BLaER1 treated with 17β-estradiol and CSF1 and Interleukin-3, amounts not matched to agents 10 nM and 100 nM (cell line): ENCODE data around the gene PTPRN2.
"Not testable (repeated sequence)": the region's sequence is repeated elsewhere in the genome, so short reads cannot be mapped to it uniquely, and the experiment has no call there.

ENCODE experiments used
- H3K27ac ChIP-seq, 11 experiments: shearing (Covaris generic); formaldehyde crosslinking; 2 replicates each; pipeline ENCODE4 v1.8.1; 2022
- H3K27me3 ChIP-seq, 11 experiments: shearing (Covaris generic); formaldehyde crosslinking; 2 replicates each; pipeline ENCODE4 v1.8.1; 2022
- H3K36me3 ChIP-seq, 11 experiments: shearing (Covaris generic); formaldehyde crosslinking; 2 replicates each; pipeline ENCODE4 v1.8.1; 2022
- H3K4me1 ChIP-seq, 10 experiments: shearing (Covaris generic); formaldehyde crosslinking; 2 replicates each; pipeline ENCODE4 v1.8.1; 2022
- H3K4me2 ChIP-seq, 11 experiments: shearing (Covaris generic); formaldehyde crosslinking; 2 replicates each; pipeline ENCODE4 v1.8.1; 2022
- H3K4me3 ChIP-seq, 10 experiments: shearing (Covaris generic); formaldehyde crosslinking; 2 replicates each; pipeline ENCODE4 v1.8.1; 2022
- H3K9ac ChIP-seq, 11 experiments: shearing (Covaris generic); formaldehyde crosslinking; 2 replicates each; pipeline ENCODE4 v1.8.1; 2022
- H3K9me3 ChIP-seq, 11 experiments: shearing (Covaris generic); formaldehyde crosslinking; replicated peaks in 1 of 11; 2 replicates each; pipeline ENCODE4 v1.8.1; 2022
- H4K20me1 ChIP-seq, 11 experiments: shearing (Covaris generic); formaldehyde crosslinking; 2 replicates each; pipeline ENCODE4 v1.8.1; 2022
- Cebpa-rat ChIP-seq, 11 experiments: shearing (Covaris generic); IDR thresholded peaks; 2 replicates each; pipeline ENCODE4 v1.8.1; 2022

PTPRN2 gene

GRCh38 chr7:157896774-157897555 lies 690.7 kb downstream of the PTPRN2 start:
- H3K36me3 ChIP-seq: no peaks in the 10 kb centered on the region
- no peak overlapping the region for H3K4me2 ChIP-seq
- no peaks in the 10 kb centered on the region for H3K27me3 ChIP-seq
- H4K20me1 ChIP-seq: 0 out of 22 replicates have a peak, but pooled peaks cover 0 to 3% (median 0%) of the 10 kb centered on the region in 11 experiments
- H3K27ac ChIP-seq: no peak overlapping the region
- no peak overlapping the region for H3K4me3 ChIP-seq
- no peak for TF ChIP-seq Cebpa-rat (IDR thresholded peaks at IDR 0.05)
- H3K9me3 ChIP-seq: no peaks in the 10 kb centered on the region
- no peak overlapping the region for H3K9ac ChIP-seq
- H3K4me1 ChIP-seq: peaks cover 0 to 21% (median 6%) of the 10 kb centered on the region in 10 experiments; a peak in 13 of 20 replicates

GRCh38 chr7:157896376-157896675 lies 691.3 kb downstream of the PTPRN2 start:
- H4K20me1 ChIP-seq, H3K9ac ChIP-seq, H3K9me3 ChIP-seq, H3K36me3 ChIP-seq, H3K4me3 ChIP-seq, H3K27ac ChIP-seq, H3K4me2 ChIP-seq, H3K27me3 ChIP-seq: not testable (repeated sequence)
- peaks cover 0 to 28% (median 12%) of the 10 kb centered on the region in 10 experiments; a peak in 15 of 20 replicates for H3K4me1 ChIP-seq

- H3K36me3 ChIP-seq: no peaks in the 10 kb centered on the region
- 0 out of 22 replicates have a peak, but pooled peaks cover 0 to 3% (median 0%) of the 10 kb centered on the region in 11 experiments for H4K20me1 ChIP-seq
- TF ChIP-seq Cebpa-rat (IDR thresholded peaks at IDR 0.05): no peak
- H3K9me3 ChIP-seq: no peaks in the 10 kb centered on the region
- H3K27me3 ChIP-seq: no peaks in the 10 kb centered on the region
- H3K27ac ChIP-seq: no peak overlapping the region
- no peak overlapping the region for H3K4me2 ChIP-seq
- no peak overlapping the region for H3K4me3 ChIP-seq
- H3K9ac ChIP-seq: no peak overlapping the region
- peaks cover 3 to 34% (median 17%) of the 10 kb centered on the region in 10 experiments for H3K4me1 ChIP-seq
Observed at GRCh38 chr7:157895520-157896375, 691.9 kb downstream of the PTPRN2 start.

- not testable (repeated sequence) for H3K9me3 ChIP-seq, H3K4me3 ChIP-seq, H3K9ac ChIP-seq, H4K20me1 ChIP-seq, H3K27ac ChIP-seq, H3K36me3 ChIP-seq, H3K27me3 ChIP-seq
- Histone ChIP-seq H3K4me2 (peak overlapping the region in 7 of 11 experiments; percentile 18 to 56 (median 47); a peak in 12 of 22 replicates), H3K4me1 (peaks cover 5 to 40% (median 24%) of the 10 kb centered on the region in 10 experiments)
Observed at GRCh38 chr7:157895098-157895497, 692.5 kb downstream of the PTPRN2 start.

GRCh38 chr7:157893535-157894044 lies 694.0 kb downstream of the PTPRN2 start:
- Histone ChIP-seq H3K4me2 (no peak overlapping the region), H3K4me1 (peaks cover 13 to 54% (median 37%) of the 10 kb centered on the region in 10 experiments), H3K9ac (no peak overlapping the region), H3K27ac (no peak overlapping the region), H3K36me3 (no peaks in the 10 kb centered on the region), H3K9me3 (no peaks in the 10 kb centered on the region), H3K4me3 (no peak overlapping the region), H3K27me3 (no peaks in the 10 kb centered on the region), H4K20me1 (no peaks in the 10 kb centered on the region)
- no peak for TF ChIP-seq Cebpa-rat (IDR thresholded peaks at IDR 0.05)

GRCh38 chr7:157892751-157893523 lies 694.7 kb downstream of the PTPRN2 start:
- Histone ChIP-seq H3K27ac (no peak overlapping the region), H3K4me2 (no peak overlapping the region), H3K4me1 (peaks cover 13 to 54% (median 37%) of the 10 kb centered on the region in 10 experiments), H3K36me3 (no peaks in the 10 kb centered on the region), H3K4me3 (no peak overlapping the region), H3K27me3 (no peaks in the 10 kb centered on the region), H4K20me1 (no peaks in the 10 kb centered on the region), H3K9me3 (no peaks in the 10 kb centered on the region), H3K9ac (no peak overlapping the region)
- no peak for TF ChIP-seq Cebpa-rat (IDR thresholded peaks at IDR 0.05)

- Histone ChIP-seq H4K20me1 (no peaks in the 10 kb centered on the region), H3K9me3 (no peaks in the 10 kb centered on the region), H3K36me3 (no peaks in the 10 kb centered on the region), H3K9ac (no peak overlapping the region), H3K27ac (no peak overlapping the region), H3K4me2 (peak overlapping the region; percentile 42 to 82 (median 76)), H3K27me3 (no peaks in the 10 kb centered on the region), H3K4me1 (peaks cover 13 to 56% (median 37%) of the 10 kb centered on the region in 10 experiments), H3K4me3 (no peak overlapping the region)
- no peak for TF ChIP-seq Cebpa-rat (IDR thresholded peaks at IDR 0.05)
Observed at GRCh38 chr7:157890921-157891401, 696.7 kb downstream of the PTPRN2 start.

GRCh38 chr7:157889480-157889879 lies 698.1 kb downstream of the PTPRN2 start:
- Histone ChIP-seq H3K27ac (no peak overlapping the region), H4K20me1 (no peaks in the 10 kb centered on the region), H3K27me3 (no peaks in the 10 kb centered on the region), H3K9me3 (peaks cover 2 to 9% (median 5%) of the 10 kb centered on the region in 11 experiments; a peak in 18 of 22 replicates), H3K36me3 (no peaks in the 10 kb centered on the region), H3K9ac (no peak overlapping the region), H3K4me1 (peaks cover 13 to 53% (median 32%) of the 10 kb centered on the region in 10 experiments), H3K4me2 (peak overlapping the region; percentile 21 to 78 (median 52); a peak in 21 of 22 replicates), H3K4me3 (no peak overlapping the region)
- TF ChIP-seq Cebpa-rat (IDR thresholded peaks at IDR 0.05): no peak
